ENCODE data around the gene HSD17B2. TPM values are rescaled to one million over a fixed set of nuclear protein-coding genes. Genes with fewer than 3 reads are reported as not detected.
"Not testable (repeated sequence)": the region's sequence is repeated elsewhere in the genome, so short reads cannot be mapped to it uniquely, and the experiment has no call there.

HSD17B2 gene
- total RNA-seq, 1 donor from 2014 or later, result 1.2 TPM

DNA sequence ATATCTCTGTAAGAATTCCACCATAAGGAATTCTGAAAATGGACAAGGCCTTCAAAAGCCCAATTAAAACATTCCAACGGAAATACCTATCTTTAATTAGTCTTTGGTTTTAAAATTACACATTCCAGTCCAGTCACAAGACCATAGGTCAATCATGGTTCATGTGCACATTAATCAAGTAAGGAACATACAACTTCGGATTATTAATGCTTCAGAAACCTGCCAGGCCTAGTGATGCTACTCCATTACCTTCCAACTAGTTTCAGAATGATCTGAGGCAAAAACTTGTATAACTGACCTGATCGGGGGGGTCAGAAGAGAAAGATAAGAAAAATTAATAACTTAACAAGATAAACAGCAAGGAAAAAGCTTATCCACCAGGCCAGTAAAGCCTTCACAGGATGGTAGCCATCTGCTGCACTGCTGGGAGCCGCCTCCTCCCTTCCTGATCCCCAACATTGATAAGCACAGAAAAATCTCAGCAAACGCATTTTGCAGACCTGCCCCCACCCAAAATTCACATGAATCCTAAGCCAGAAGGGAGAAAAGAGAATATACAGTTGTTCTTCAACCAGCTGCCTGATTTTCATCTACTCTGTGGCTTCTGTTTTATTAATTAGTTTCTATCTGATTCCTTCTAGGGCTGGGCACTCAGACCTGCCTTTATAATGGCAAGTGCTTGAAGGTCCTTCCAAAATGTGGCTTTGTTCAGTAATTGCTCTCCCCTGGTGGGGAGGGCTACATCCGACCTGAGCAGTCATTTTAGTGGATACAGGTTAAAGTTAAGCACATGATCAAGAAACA, 29.8 kb upstream of the HSD17B2 start:
- H3K4me1 Mint-ChIP-seq (ENCODE audit: low read depth), result peaks cover 12% of the 10 kb centered on the region
- H3K36me3 Mint-ChIP-seq (ENCODE audit: insufficient read depth), result peaks cover 3% of the 10 kb centered on the region
- TF ChIP-seq, protein P1, sequence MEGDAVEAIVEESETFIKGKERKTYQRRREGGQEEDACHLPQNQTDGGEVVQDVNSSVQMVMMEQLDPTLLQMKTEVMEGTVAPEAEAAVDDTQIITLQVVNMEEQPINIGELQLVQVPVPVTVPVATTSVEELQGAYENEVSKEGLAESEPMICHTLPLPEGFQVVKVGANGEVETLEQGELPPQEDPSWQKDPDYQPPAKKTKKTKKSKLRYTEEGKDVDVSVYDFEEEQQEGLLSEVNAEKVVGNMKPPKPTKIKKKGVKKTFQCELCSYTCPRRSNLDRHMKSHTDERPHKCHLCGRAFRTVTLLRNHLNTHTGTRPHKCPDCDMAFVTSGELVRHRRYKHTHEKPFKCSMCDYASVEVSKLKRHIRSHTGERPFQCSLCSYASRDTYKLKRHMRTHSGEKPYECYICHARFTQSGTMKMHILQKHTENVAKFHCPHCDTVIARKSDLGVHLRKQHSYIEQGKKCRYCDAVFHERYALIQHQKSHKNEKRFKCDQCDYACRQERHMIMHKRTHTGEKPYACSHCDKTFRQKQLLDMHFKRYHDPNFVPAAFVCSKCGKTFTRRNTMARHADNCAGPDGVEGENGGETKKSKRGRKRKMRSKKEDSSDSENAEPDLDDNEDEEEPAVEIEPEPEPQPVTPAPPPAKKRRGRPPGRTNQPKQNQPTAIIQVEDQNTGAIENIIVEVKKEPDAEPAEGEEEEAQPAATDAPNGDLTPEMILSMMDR (IDR thresholded peaks at IDR 0.05; ENCODE audit: unreplicated experiment), result no peak
- H3K9me3 Mint-ChIP-seq (ENCODE audit: low read depth), result peaks cover 9% of the 10 kb centered on the region
- H3K4me3 Mint-ChIP-seq (ENCODE audit: low read depth), result no peak overlapping the region
- no peak overlapping the region for H3K27ac Mint-ChIP-seq
- no peak for DNase-seq (ENCODE audit: low spot score, unreplicated experiment)
- H3K27me3 Mint-ChIP-seq, result no peaks in the 10 kb centered on the region

DNA sequence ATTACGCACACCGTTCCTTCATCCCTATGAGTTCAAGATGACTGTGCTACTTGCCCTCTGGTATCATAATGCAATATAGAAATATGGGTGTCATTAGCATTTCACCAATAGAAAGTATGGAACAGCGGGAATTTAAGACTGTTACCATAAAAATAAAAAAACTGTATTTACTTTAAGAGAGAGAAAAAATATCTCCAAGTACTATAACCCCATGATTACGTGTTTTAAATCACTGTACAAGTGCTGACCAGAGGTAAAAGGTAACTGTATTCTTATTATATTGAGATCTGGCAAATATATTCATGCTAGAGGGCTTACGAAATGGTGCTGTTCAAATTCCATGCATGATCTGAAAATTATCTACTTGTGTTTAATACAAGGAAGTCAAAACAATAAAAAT, 29.0 kb upstream of the HSD17B2 start:
- TF ChIP-seq, protein P1 (IDR thresholded peaks at IDR 0.05; ENCODE audit: unreplicated experiment), result no peak
- H3K27ac Mint-ChIP-seq, result peak overlapping the region; percentile 47
- no peaks in the 10 kb centered on the region for H3K27me3 Mint-ChIP-seq
- H3K4me3 Mint-ChIP-seq (ENCODE audit: low read depth), result no peak overlapping the region
- H3K9me3 Mint-ChIP-seq (ENCODE audit: low read depth), result peaks cover 9% of the 10 kb centered on the region
- H3K4me1 Mint-ChIP-seq (ENCODE audit: low read depth), result peaks cover 7% of the 10 kb centered on the region
- DNase-seq (ENCODE audit: low spot score, unreplicated experiment), result no peak
- peaks cover 3% of the 10 kb centered on the region for H3K36me3 Mint-ChIP-seq (ENCODE audit: insufficient read depth)

DNA sequence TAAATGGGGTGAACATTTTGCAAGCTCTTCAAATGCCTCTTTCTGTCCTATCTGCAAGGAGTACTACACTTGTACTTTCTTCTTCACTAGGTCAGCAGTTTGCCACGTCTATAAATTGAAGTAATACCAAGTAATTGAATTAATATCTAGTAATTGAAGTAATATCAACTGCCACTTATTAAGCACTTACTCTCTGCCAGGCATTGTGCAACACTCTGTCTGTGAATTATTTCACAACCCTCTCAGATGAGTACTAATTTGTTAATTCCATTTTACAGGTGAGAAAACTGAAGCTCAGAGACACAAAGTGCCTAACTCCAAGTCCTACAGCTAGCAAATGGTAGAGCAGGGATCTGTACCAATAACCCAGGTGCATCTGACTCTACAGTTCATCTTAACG, 27.9 kb upstream of the HSD17B2 start:
- H3K36me3 Mint-ChIP-seq (ENCODE audit: insufficient read depth), result peaks cover 6% of the 10 kb centered on the region
- H3K4me3 Mint-ChIP-seq (ENCODE audit: low read depth), result no peak overlapping the region
- TF ChIP-seq, protein P1 (IDR thresholded peaks at IDR 0.05; ENCODE audit: unreplicated experiment), result no peak
- H3K4me1 Mint-ChIP-seq (ENCODE audit: low read depth), result peaks cover 6% of the 10 kb centered on the region
- no peak overlapping the region for H3K27ac Mint-ChIP-seq
- peaks cover 15% of the 10 kb centered on the region for H3K9me3 Mint-ChIP-seq (ENCODE audit: low read depth)
- H3K27me3 Mint-ChIP-seq, result no peaks in the 10 kb centered on the region
- DNase-seq (ENCODE audit: low spot score, unreplicated experiment), result no peak

DNA sequence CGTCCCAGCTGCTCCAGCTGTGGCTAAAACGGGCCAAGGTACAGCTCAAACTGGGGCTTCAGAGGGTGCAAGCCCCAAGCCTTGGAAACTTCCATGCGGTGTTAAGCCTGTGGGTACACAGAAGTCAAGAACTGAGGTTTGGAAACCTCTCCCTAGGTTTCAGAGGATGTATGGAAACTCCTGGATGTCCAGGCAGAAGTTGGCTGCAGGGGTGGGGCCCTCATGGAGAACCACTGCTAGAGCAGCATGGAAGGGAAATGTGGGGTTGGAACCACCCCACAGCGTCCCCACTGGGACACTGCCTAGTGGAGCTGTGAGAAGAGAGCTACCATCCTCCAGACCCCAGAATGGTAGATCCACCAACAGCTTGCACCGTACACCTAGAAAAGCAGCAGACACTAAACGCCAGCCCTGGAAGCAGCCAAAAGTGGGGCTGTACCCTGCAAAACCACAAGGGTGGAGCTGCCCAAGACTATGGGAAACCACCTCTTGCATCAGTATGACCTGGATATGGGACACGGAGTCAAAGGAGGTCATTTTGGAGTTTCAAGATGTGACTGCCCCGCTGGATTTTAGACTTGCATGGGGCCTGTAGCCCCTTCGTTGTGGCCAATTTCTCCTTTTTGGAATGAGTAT, 26.0 kb upstream of the HSD17B2 start:
- TF ChIP-seq, protein P1 (IDR thresholded peaks at IDR 0.05; ENCODE audit: unreplicated experiment), result no peak

DNA sequence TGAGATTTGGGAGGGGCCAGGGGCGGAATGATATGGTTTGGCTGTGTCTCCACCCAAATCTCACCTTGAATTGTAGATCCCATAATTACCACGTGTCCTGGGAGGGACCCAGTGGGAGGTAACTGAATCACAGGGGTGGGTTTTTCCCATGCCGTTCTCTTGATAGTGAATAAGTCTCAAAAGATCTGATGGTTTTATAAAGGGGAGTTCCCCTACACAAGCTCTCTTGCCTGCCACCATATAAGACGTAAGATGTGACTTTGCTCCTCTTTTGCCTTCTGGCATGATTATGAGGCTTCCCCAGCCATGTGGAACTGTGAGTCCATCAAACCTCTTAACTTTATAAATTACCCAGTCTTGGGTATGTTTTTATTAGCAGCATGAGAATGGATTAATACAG, 25.3 kb upstream of the HSD17B2 start:
- not testable (repeated sequence) for DNase-seq (ENCODE audit: low spot score, unreplicated experiment); H3K4me3 Mint-ChIP-seq (ENCODE audit: low read depth); H3K4me1 Mint-ChIP-seq (ENCODE audit: low read depth); H3K36me3 Mint-ChIP-seq (ENCODE audit: insufficient read depth); H3K27me3 Mint-ChIP-seq; H3K27ac Mint-ChIP-seq
- peaks cover 15% of the 10 kb centered on the region for H3K9me3 Mint-ChIP-seq (ENCODE audit: low read depth)

More for the DNA sequence above, 26.0 kb upstream of the HSD17B2 start:
- Mint-ChIP-seq H3K4me1 (ENCODE audit: low read depth) (peaks cover 6% of the 10 kb centered on the region), H3K27ac (no peak overlapping the region), H3K9me3 (ENCODE audit: low read depth) (peaks cover 15% of the 10 kb centered on the region), H3K27me3 (no peaks in the 10 kb centered on the region), H3K36me3 (ENCODE audit: insufficient read depth) (peaks cover 6% of the 10 kb centered on the region), H3K4me3 (ENCODE audit: low read depth) (no peak overlapping the region)
- DNase-seq (ENCODE audit: low spot score, unreplicated experiment), result no peak
